Mucosa of rectum (tissue), 2 donors: ENCODE measurements around the gene PBX2.
"Not testable (repeated sequence)": the region's sequence is repeated elsewhere in the genome, so short reads cannot be mapped to it uniquely, and the experiment has no call there.

ENCODE experiments used
- H3K27ac ChIP-seq, 2 donors: one replicate each; pipeline ENCODE4 v1.7.0; 2013; ENCODE audit warnings: inconsistent platforms in 2 of 2, low read depth in 2 of 2, low read length in 2 of 2
- H3K27me3 ChIP-seq, 2 donors: one replicate each; pipeline ENCODE4 v1.7.0; 2013; ENCODE audit warnings: low read length in 2 of 2; ENCODE audit not compliant: control insufficient read depth in 2 of 2, insufficient read depth in 2 of 2
- H3K36me3 ChIP-seq, 2 donors: one replicate each; pipeline ENCODE4 v1.7.0; 2013; ENCODE audit warnings: low read length in 2 of 2; ENCODE audit not compliant: control insufficient read depth in 2 of 2, insufficient read depth in 2 of 2
- H3K4me1 ChIP-seq, 2 donors: one replicate each; pipeline ENCODE4 v1.7.0; 2013; ENCODE audit warnings: low read length in 2 of 2, mild to moderate bottlenecking in 1 of 2; ENCODE audit not compliant: control insufficient read depth in 2 of 2, insufficient read depth in 2 of 2
- H3K4me3 ChIP-seq, 2 donors: one replicate each; pipeline ENCODE4 v1.7.0; 2013; ENCODE audit warnings: low read length in 2 of 2
- H3K9ac ChIP-seq, 2 donors: one replicate each; pipeline ENCODE4 v1.7.0; 2013; ENCODE audit warnings: low read length in 2 of 2, low read depth in 1 of 2, mild to moderate bottlenecking in 1 of 2
- H3K9me3 ChIP-seq, 2 donors: one replicate each; pipeline ENCODE4 v1.7.0; 2013; ENCODE audit warnings: low read length in 2 of 2; ENCODE audit not compliant: control insufficient read depth in 2 of 2
- donor health status: healthy.
- donor health status: Normal muscosa, but diverticular disease.

The PBX2 gene

GRCh38 chr6:32149932-32150870 lies 39.8 kb downstream of the PBX2 start:
- Histone ChIP-seq H3K4me1 (peaks cover 7 to 19% of the 10 kb centered on the region in 2 donors), H3K27ac (no peak overlapping the region), H3K27me3 (no peaks in the 10 kb centered on the region), H3K36me3 (no peaks in the 10 kb centered on the region), H3K4me3 (no peak overlapping the region), H3K9me3 (no peaks in the 10 kb centered on the region), H3K9ac (no peak overlapping the region)

- peaks cover 0 to 9% of the 10 kb centered on the region in 2 donors for H3K4me1 ChIP-seq
- peak overlapping the region in 1 of 2 donors; percentile 24 for H3K9ac ChIP-seq
- no peak overlapping the region for H3K27ac ChIP-seq
- no peak overlapping the region for H3K4me3 ChIP-seq
- H3K9me3 ChIP-seq: no peaks in the 10 kb centered on the region
- no peaks in the 10 kb centered on the region for H3K27me3 ChIP-seq
- H3K36me3 ChIP-seq: no peaks in the 10 kb centered on the region
Observed at GRCh38 chr6:32149092-32149755, 40.8 kb downstream of the PBX2 start.

GRCh38 chr6:32148289-32149091 lies 41.5 kb downstream of the PBX2 start:
- Histone ChIP-seq H3K4me1 (peaks cover 0 to 11% of the 10 kb centered on the region in 2 donors), H3K4me3 (peak overlapping the region in 1 of 2 donors; percentile 57)

GRCh38 chr6:32147401-32148132 lies 42.4 kb downstream of the PBX2 start:
- H3K4me3 ChIP-seq: no peak overlapping the region
- no peaks in the 10 kb centered on the region for H3K36me3 ChIP-seq
- H3K9me3 ChIP-seq: no peaks in the 10 kb centered on the region
- H3K27me3 ChIP-seq: no peaks in the 10 kb centered on the region
- H3K27ac ChIP-seq: no peak overlapping the region
- peaks cover 0 to 8% of the 10 kb centered on the region in 2 donors for H3K4me1 ChIP-seq
- no peak overlapping the region for H3K9ac ChIP-seq

More at GRCh38 chr6:32148289-32149091, 41.5 kb downstream of the PBX2 start:
- Histone ChIP-seq H3K27me3 (no peaks in the 10 kb centered on the region), H3K9me3 (no peaks in the 10 kb centered on the region), H3K27ac (no peak overlapping the region), H3K36me3 (no peaks in the 10 kb centered on the region), H3K9ac (peak overlapping the region; percentile 12 to 24)

GRCh38 chr6:32146687-32147086 lies 43.3 kb downstream of the PBX2 start:
- H3K36me3 ChIP-seq: no peaks in the 10 kb centered on the region
- H3K4me3 ChIP-seq: no peak overlapping the region
- H3K27me3 ChIP-seq: no peaks in the 10 kb centered on the region
- H3K9ac ChIP-seq: no peak overlapping the region
- H3K9me3 ChIP-seq: no peaks in the 10 kb centered on the region
- peaks cover 3% of the 10 kb centered on the region in 2 donors for H3K4me1 ChIP-seq
- no peak overlapping the region for H3K27ac ChIP-seq

- Histone ChIP-seq H3K9ac (no peak overlapping the region), H3K27me3 (no peaks in the 10 kb centered on the region), H3K36me3 (no peaks in the 10 kb centered on the region), H3K4me3 (no peak overlapping the region), H3K27ac (no peak overlapping the region), H3K9me3 (no peaks in the 10 kb centered on the region), H3K4me1 (peaks cover 3 to 4% of the 10 kb centered on the region in 2 donors)
Observed at GRCh38 chr6:32146287-32146686, 43.7 kb downstream of the PBX2 start.

- not testable (repeated sequence) for H3K27ac ChIP-seq, H3K4me3 ChIP-seq, H3K27me3 ChIP-seq, H3K4me1 ChIP-seq, H3K36me3 ChIP-seq, H3K9ac ChIP-seq, H3K9me3 ChIP-seq
Observed at GRCh38 chr6:32144238-32144637, 45.8 kb downstream of the PBX2 start.

GRCh38 chr6:32140420-32141046 lies 49.5 kb downstream of the PBX2 start:
- H3K36me3 ChIP-seq: no peaks in the 10 kb centered on the region
- peaks cover 3 to 4% of the 10 kb centered on the region in 2 donors for H3K4me1 ChIP-seq
- H3K27ac ChIP-seq: no peak overlapping the region
- no peak overlapping the region for H3K4me3 ChIP-seq
- H3K9ac ChIP-seq: no peak overlapping the region
- no peaks in the 10 kb centered on the region for H3K27me3 ChIP-seq
- no peaks in the 10 kb centered on the region for H3K9me3 ChIP-seq

GRCh38 chr6:32139590-32139989 lies 50.4 kb downstream of the PBX2 start:
- H3K4me3 ChIP-seq: no peak overlapping the region
- H3K27me3 ChIP-seq: no peaks in the 10 kb centered on the region
- no peaks in the 10 kb centered on the region for H3K9me3 ChIP-seq
- H3K36me3 ChIP-seq: no peaks in the 10 kb centered on the region
- H3K9ac ChIP-seq: no peak overlapping the region
- H3K27ac ChIP-seq: no peak overlapping the region
- peaks cover 3 to 4% of the 10 kb centered on the region in 2 donors for H3K4me1 ChIP-seq
